Keratinocyte (primary cell): ENCODE measurements around the gene NT5DC1. TPM values are rescaled to one million over a fixed set of nuclear protein-coding genes. Genes with fewer than 3 reads are reported as not detected.

Experiments
- DNase-seq: peaks from one replicate; pipeline ENCODE4 v3.0.0-alpha.2; 2011; ENCODE audit warnings: low read depth, missing footprints, low spot score
- FAIRE-seq: peaks from 2 replicates; lab custom pipeline; 2011; peaks lifted over from hg19 to GRCh38; lab: Jason Lieb, UNC
- H2AFZ ChIP-seq: 2 replicates; pipeline ENCODE4 v1.6.0; 2012; ENCODE audit warnings: low read length, control low read depth, inconsistent platforms; ENCODE audit not compliant: control insufficient read depth
- H3K27ac ChIP-seq: 2 replicates; pipeline ENCODE4 v1.5.1; 2011; ENCODE audit warnings: low read length; ENCODE audit not compliant: control insufficient read depth, insufficient read depth
- H3K27me3 ChIP-seq: 3 replicates; pipeline ENCODE4 v1.6.0; 2011; ENCODE audit warnings: low read length; ENCODE audit not compliant: control insufficient read depth, insufficient read depth; ENCODE audit errors: extremely low read depth
- H3K36me3 ChIP-seq, 2 experiments: 2 replicates in 1 of 2; 3 replicates in 1 of 2; pipeline ENCODE4 v1.5.1; 2011; ENCODE audit warnings: low read length in 2 of 2, mild to moderate bottlenecking in 1 of 2; ENCODE audit not compliant: control insufficient read depth in 2 of 2, insufficient read depth in 2 of 2; ENCODE audit errors: extremely low read depth in 1 of 2
- H3K4me1 ChIP-seq: 3 replicates; pipeline ENCODE4 v1.5.1; 2011; ENCODE audit warnings: low read length; ENCODE audit not compliant: control insufficient read depth, insufficient read depth; ENCODE audit errors: extremely low read depth
- H3K4me2 ChIP-seq: 3 replicates; pipeline ENCODE4 v1.6.0; 2011; ENCODE audit warnings: low read depth, low read length; ENCODE audit not compliant: control insufficient read depth, insufficient read depth; ENCODE audit errors: extremely low read depth
- H3K4me3 ChIP-seq, 3 experiments: fragments of 200-600 bp in 1 of 3; sonication (generic) in 1 of 3; 2 replicates in 2 of 3; 3 replicates in 1 of 3; pipeline ENCODE4 v1.5.1; 2011 to 2016; ENCODE audit warnings: low read length in 3 of 3, mild to moderate bottlenecking in 3 of 3, control low read depth in 2 of 3, inconsistent platforms in 1 of 3, low read depth in 1 of 3, mixed read lengths in 1 of 3, mixed run types in 1 of 3, moderate library complexity in 1 of 3; ENCODE audit not compliant: control insufficient read depth in 2 of 3, insufficient read depth in 2 of 3; ENCODE audit errors: extremely low read depth in 1 of 3
- H3K79me2 ChIP-seq: 2 replicates; pipeline ENCODE4 v1.6.0; 2012; ENCODE audit warnings: low read length; ENCODE audit not compliant: control insufficient read depth, insufficient read depth
- H3K9ac ChIP-seq: 3 replicates; pipeline ENCODE4 v1.6.0; 2011; ENCODE audit warnings: low read length; ENCODE audit not compliant: control insufficient read depth, insufficient read depth; ENCODE audit errors: extremely low read depth
- H3K9me1 ChIP-seq: 3 replicates; pipeline ENCODE4 v1.6.0; 2011; ENCODE audit warnings: low read length; ENCODE audit not compliant: control insufficient read depth, insufficient read depth; ENCODE audit errors: extremely low read depth
- H3K9me3 ChIP-seq: 2 replicates; pipeline ENCODE4 v1.5.1; 2012; ENCODE audit warnings: low read depth, low read length; ENCODE audit not compliant: control insufficient read depth
- H4K20me1 ChIP-seq: 3 replicates; pipeline ENCODE4 v1.6.0; 2011; ENCODE audit warnings: low read length; ENCODE audit not compliant: control insufficient read depth, insufficient read depth; ENCODE audit errors: extremely low read depth
- EZH2 ChIP-seq: IDR thresholded peaks from one replicate; pipeline ENCODE4 v1.6.1; 2012; ENCODE audit warnings: inconsistent platforms, mild to moderate bottlenecking, low read length, moderate library complexity
- dilution Hi-C: fragments of 300-500 bp; cut with MboI; formaldehyde crosslinking; loops from one replicate; pipeline ENCODE4 v1.7.0; 2020; ENCODE audit warnings: low sequenced_read_pairs; ENCODE audit not compliant: extremely low pct_ligation_motif_present
- polyA plus RNA-seq, 5 experiments: library from polyadenylated mRNA; depleted of rRNA in 3 of 5; stranded (reverse) in 3 of 5; stranded (forward) in 1 of 5; unstranded in 1 of 5; fragments of >200 nt; gene quantifications; 1 replicate in 1 of 5; 2 replicates in 3 of 5; 3 replicates in 1 of 5; pipeline versions ENCODE4 v1.2.1 to v1.2.3, GENCODE V29; 2011 to 2012; ENCODE audit warnings: missing spikeins in 2 of 5, low read depth in 1 of 5, low replicate concordance in 1 of 5
- TF ChIP-seq, protein P1 (sequence below), 3 experiments: IDR thresholded peaks in 1 of 3; conservative IDR thresholded peaks in 1 of 3; optimal IDR thresholded peaks in 1 of 3; 2 replicates in 2 of 3; 3 replicates in 1 of 3; pipeline versions ENCODE3 to v1.5.1; 2011; ENCODE audit warnings: low read length in 3 of 3, mild to moderate bottlenecking in 3 of 3, moderate library complexity in 2 of 3, control low read depth in 1 of 3, inconsistent platforms in 1 of 3; ENCODE audit not compliant: insufficient read depth in 2 of 3; ENCODE audit errors: extremely low read depth in 1 of 3

The NT5DC1 gene
- polyA plus RNA-seq, 1 donor (not counting 4 experiments of a cell fraction or from before 2014, with no cell fraction given), result 31.2 TPM

DNA sequence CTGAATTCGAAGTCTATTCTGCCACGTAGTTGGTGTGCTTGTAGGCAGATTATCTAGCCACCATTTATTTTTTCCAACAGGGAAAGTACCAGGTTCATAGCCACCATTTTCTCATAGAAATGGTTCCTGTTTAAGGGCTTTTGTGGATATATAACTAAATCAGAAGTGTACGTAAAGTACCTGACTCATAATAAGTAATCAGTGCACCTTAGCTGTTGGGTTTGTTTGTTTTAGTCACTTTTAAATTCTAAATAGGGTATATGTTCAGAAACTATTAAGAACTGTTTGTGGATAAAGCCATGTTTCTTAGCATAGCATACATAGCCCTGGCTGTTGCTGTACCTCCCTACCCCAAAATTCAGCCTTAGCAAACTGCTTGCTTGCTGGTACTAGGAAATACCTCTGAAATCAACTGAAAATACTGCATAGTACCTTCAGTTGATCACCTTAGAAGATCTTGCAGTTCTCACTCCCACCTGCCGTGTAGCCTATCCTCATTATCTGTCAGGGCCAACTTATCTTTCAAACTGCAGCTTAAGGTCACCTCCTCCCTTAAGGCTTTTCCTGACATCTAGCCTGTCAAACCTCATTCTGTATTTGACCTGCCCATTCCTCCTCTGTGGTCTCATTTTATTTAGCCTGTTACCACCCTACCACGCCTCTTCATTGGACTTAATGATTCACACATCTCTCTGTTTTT, 69.9 kb downstream of the NT5DC1 start:
- dilution Hi-C loops, result no loop called here
- DNase-seq (no peak), FAIRE-seq (no peak)
- Histone ChIP-seq H3K27ac (no peak overlapping the region), H3K9me3 (peaks cover 1% of the 10 kb centered on the region), H3K4me2 (no peak overlapping the region), H3K4me1 (no peaks in the 10 kb centered on the region), H4K20me1 (no peaks in the 10 kb centered on the region), H2AFZ (no peak overlapping the region), H3K36me3 (no peaks in the 10 kb centered on the region), H3K9ac (no peak overlapping the region), H3K9me1 (peaks cover 2% of the 10 kb centered on the region), H3K27me3 (no peaks in the 10 kb centered on the region), H3K79me2 (no peaks in the 10 kb centered on the region), H3K4me3 (no peak overlapping the region)
- TF ChIP-seq, protein P1, sequence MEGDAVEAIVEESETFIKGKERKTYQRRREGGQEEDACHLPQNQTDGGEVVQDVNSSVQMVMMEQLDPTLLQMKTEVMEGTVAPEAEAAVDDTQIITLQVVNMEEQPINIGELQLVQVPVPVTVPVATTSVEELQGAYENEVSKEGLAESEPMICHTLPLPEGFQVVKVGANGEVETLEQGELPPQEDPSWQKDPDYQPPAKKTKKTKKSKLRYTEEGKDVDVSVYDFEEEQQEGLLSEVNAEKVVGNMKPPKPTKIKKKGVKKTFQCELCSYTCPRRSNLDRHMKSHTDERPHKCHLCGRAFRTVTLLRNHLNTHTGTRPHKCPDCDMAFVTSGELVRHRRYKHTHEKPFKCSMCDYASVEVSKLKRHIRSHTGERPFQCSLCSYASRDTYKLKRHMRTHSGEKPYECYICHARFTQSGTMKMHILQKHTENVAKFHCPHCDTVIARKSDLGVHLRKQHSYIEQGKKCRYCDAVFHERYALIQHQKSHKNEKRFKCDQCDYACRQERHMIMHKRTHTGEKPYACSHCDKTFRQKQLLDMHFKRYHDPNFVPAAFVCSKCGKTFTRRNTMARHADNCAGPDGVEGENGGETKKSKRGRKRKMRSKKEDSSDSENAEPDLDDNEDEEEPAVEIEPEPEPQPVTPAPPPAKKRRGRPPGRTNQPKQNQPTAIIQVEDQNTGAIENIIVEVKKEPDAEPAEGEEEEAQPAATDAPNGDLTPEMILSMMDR (optimal IDR thresholded peaks at IDR 0.05 in 1 of 3, IDR thresholded peaks at IDR 0.05 in 1 of 3, conservative IDR thresholded peaks at IDR 0.05 in 1 of 3; ENCODE audit: extremely low read depth in 1 of 3, insufficient read depth in 2 of 3, low read length in 3 of 3), result no peak
- no peak for TF ChIP-seq EZH2

DNA sequence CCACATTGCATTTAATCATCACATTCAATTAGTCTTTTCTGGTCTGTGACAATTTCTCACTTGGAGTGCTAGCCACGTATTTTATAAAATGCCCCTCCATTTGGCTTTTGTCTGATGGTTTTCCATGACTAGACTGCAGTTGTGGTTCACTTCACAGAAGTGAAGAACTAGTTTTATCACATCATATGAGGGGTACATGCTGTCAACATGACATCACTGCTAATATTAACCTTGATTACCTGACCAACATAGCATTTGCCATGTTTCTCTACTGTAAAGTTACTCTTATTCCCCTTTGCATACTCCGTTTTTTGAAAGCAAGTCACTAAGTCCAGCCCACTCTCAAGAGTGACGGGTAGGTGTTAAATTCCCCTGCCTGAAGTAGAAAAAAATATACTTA, 73.3 kb downstream of the NT5DC1 start:
- Histone ChIP-seq H3K9me1 (peaks cover 2% of the 10 kb centered on the region), H3K27ac (no peak overlapping the region), H3K9ac (no peak overlapping the region), H3K79me2 (no peaks in the 10 kb centered on the region), H3K36me3 (no peaks in the 10 kb centered on the region), H3K4me1 (no peaks in the 10 kb centered on the region), H2AFZ (no peak overlapping the region), H3K27me3 (no peaks in the 10 kb centered on the region), H4K20me1 (no peaks in the 10 kb centered on the region), H3K9me3 (peaks cover 1% of the 10 kb centered on the region), H3K4me3 (no peak overlapping the region), H3K4me2 (no peak overlapping the region)
- TF ChIP-seq, protein P1 (optimal IDR thresholded peaks at IDR 0.05 in 1 of 3, IDR thresholded peaks at IDR 0.05 in 1 of 3, conservative IDR thresholded peaks at IDR 0.05 in 1 of 3; ENCODE audit: extremely low read depth in 1 of 3, insufficient read depth in 2 of 3, low read length in 3 of 3), result no peak
- no peak for TF ChIP-seq EZH2
- DNase-seq (no peak), FAIRE-seq (no peak)
- dilution Hi-C loops, result no loop called here
